Heart left ventricle (tissue), 16 donors: ENCODE data around the gene CACNA1E. TPM values are rescaled to one million over a fixed set of nuclear protein-coding genes. Genes with fewer than 3 reads are reported as not detected.

ENCODE experiments used
- ATAC-seq, 4 donors: fragments of 200-7000 bp; cut with Tn5 transposase; one replicate each; pipeline ENCODE4 v1.9.1; 2020 to 2022; ENCODE audit warnings: moderate library complexity in 4 of 4, mild to moderate bottlenecking in 3 of 4, moderate number of reproducible peaks in 1 of 4
- DNase-seq, 5 donors: peaks; one replicate each; pipeline ENCODE4 v3.0.0-alpha.2; 2020
- H3K27ac ChIP-seq, 12 donors: fragments of 200-600 bp; sonication (generic) in 4 of 12; one replicate each; pipeline versions ENCODE4 v1.5.0 to v1.8.0; 2016 to 2022; ENCODE audit warnings: mild to moderate bottlenecking in 2 of 12
- H3K27me3 ChIP-seq, 9 donors: fragments of 200-600 bp; sonication (generic) in 2 of 9; one replicate each; pipeline versions ENCODE4 v1.5.1 to v1.8.0; 2016 to 2022; ENCODE audit warnings: mild to moderate bottlenecking in 3 of 9
- H3K36me3 ChIP-seq, 9 donors: fragments of 200-600 bp; sonication (generic) in 2 of 9; one replicate each; pipeline versions ENCODE4 v1.5.0 to v1.8.0; 2018 to 2022; ENCODE audit warnings: mild to moderate bottlenecking in 2 of 9
- H3K4me1 ChIP-seq, 12 donors: fragments of 200-600 bp; sonication (generic) in 4 of 12; one replicate each; pipeline versions ENCODE4 v1.5.0 to v1.8.0; 2016 to 2022; ENCODE audit warnings: mild to moderate bottlenecking in 3 of 12
- H3K4me3 ChIP-seq, 12 donors: fragments of 200-600 bp; sonication (generic) in 4 of 12; one replicate each; pipeline versions ENCODE4 v1.5.0 to v1.8.0; 2017 to 2022; ENCODE audit warnings: mild to moderate bottlenecking in 9 of 12, moderate library complexity in 4 of 12
- H3K9me3 ChIP-seq, 12 donors: fragments of 200-600 bp; sonication (generic) in 4 of 12; one replicate each; pipeline versions ENCODE4 v1.5.0 to v1.8.0; 2016 to 2022; ENCODE audit warnings: mild to moderate bottlenecking in 1 of 12
- POLR2A ChIP-seq, 2 donors: fragments of 450-650 bp; IDR thresholded peaks; one replicate each; pipeline ENCODE4 v1.6.1; 2017; ENCODE audit warnings: antibody characterized with exemption in 2 of 2, mild to moderate bottlenecking in 2 of 2, moderate library complexity in 2 of 2
- WGBS, 4 donors: extraction: QIAGEN DNeasy Blood & Tissue Kit in 2 of 4; methylation state at CpG; one replicate each; pipeline versions ENCODE4 v1.1.5 to v1.1.7; 2013 to 2018; 5-methylcytosine and 5-hydroxymethylcytosine counted together
- intact Hi-C, 10 donors: fragments of 100-400 bp; cut with DNase I; formaldehyde crosslinking; loops; one replicate each; pipeline versions ENCODE4 v1.11.1 to v1.14.2; 2022
- polyA plus RNA-seq, 2 donors: library from polyadenylated mRNA; stranded (reverse); fragments of 200-250 nt; gene quantifications; one replicate each; pipeline ENCODE4 v1.2.3, GENCODE V29; 2013
- total RNA-seq, 9 donors: library from RNA; depleted of rRNA in 2 of 9; stranded (reverse); fragments of >200 nt in 2 of 9; fragmentation: NEBNext Ultra II Directional in 3 of 9; extraction: Animal tissue kit (Norgen Biotek cat#: 25700) in 3 of 9; gene quantifications; one replicate each; pipeline versions ENCODE4 v1.1.0 to v1.2.4, GENCODE V29; 2016 to 2023
- TF ChIP-seq, protein P1 (sequence below), 12 donors: fragments of 200-600 bp; sonication (generic) in 4 of 12; IDR thresholded peaks; one replicate each; pipeline versions ENCODE4 v1.5.0 to v1.8.0; 2018 to 2022; ENCODE audit warnings: antibody characterized with exemption in 12 of 12, mild to moderate bottlenecking in 5 of 12
- donor health status: ischemic (EF 13 %, LVEDD 7.1; RV severe dilation, severe dysfunction).
- donor health status: healthy with polysubstance abuse.
- donor health status: DM: no; HTN: yes; CAD: no.
- donor health status: DM: no; HTN: no; CAD: no.
- donor health status: ischemic (EF 25% LVEDD 6.9; RV normal size, moderate dysfunction).
- donor health status: ischemic (EF 25% LVEDD 5.7; RV mildly dilated, moderate dysfunction).
- donor health status: healthy.
- donor health status: DM: yes; HTN: yes; CAD: no.
- donor health status: ischemic (EF 35%, LVEDD 5.7; RV mildly dilated, moderate dysfunction).
- donor health status: nonischemic (EF 11% LVEDD 7.7; RV severe dilation, severe dysfunction).
- donor health status: DM: yes; HTN: yes; CAD: no.
- donor health status: PGD.
- donor health status: ischemic (EF 29% LVEDD 5.4; RV normal size, mild dysfunction).
- donor health status: nonischemic (EF 23%, LVEDD 6.1; RV moderate dilation, normal function).

Gene CACNA1E
- total and polyA plus RNA-seq, 11 donors, result 0.02 to 1.9 (median 0.10) TPM

DNA sequence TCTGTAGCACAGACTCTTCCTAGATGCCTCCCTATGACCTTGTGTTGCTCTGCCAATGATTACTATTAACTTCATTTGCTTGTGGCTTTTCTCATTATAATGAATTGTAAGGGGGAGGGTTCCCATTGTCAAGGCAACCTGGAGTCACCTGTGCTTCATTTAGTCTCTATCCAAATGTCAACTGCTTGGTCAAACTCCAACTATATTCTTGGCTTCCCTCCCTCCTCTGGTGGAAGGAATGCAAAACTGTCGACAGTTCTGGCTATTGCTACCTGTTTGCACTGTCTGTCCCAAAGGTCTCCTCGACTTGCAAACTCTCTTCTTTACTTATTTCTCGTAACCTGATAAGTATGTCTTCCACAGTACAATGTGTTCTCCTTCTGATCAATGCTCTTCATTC is 100.3 kb downstream of the CACNA1E start:
- peaks cover 0 to 15% (median 0%) of the 10 kb centered on the region in 9 donors for H3K27me3 ChIP-seq
- no peaks in the 10 kb centered on the region for H3K4me1 ChIP-seq
- H3K4me3 ChIP-seq, result no peak overlapping the region
- DNase-seq (no peak), ATAC-seq (no peak)
- intact Hi-C loops, result no loop called here
- 33 to 41% (median 38%) methylated on average over 3 of the region's 3 CpGs for WGBS, 4 donors
- no peaks in the 10 kb centered on the region for H3K36me3 ChIP-seq
- H3K9me3 ChIP-seq, result no peaks in the 10 kb centered on the region
- no peak overlapping the region for H3K27ac ChIP-seq
- TF ChIP-seq, protein P1, sequence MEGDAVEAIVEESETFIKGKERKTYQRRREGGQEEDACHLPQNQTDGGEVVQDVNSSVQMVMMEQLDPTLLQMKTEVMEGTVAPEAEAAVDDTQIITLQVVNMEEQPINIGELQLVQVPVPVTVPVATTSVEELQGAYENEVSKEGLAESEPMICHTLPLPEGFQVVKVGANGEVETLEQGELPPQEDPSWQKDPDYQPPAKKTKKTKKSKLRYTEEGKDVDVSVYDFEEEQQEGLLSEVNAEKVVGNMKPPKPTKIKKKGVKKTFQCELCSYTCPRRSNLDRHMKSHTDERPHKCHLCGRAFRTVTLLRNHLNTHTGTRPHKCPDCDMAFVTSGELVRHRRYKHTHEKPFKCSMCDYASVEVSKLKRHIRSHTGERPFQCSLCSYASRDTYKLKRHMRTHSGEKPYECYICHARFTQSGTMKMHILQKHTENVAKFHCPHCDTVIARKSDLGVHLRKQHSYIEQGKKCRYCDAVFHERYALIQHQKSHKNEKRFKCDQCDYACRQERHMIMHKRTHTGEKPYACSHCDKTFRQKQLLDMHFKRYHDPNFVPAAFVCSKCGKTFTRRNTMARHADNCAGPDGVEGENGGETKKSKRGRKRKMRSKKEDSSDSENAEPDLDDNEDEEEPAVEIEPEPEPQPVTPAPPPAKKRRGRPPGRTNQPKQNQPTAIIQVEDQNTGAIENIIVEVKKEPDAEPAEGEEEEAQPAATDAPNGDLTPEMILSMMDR (IDR thresholded peaks at IDR 0.05), result peak in 9 of 12 donors; percentile 6 to 32 (median 15)
- no peak for TF ChIP-seq POLR2A (IDR thresholded peaks at IDR 0.05)

DNA sequence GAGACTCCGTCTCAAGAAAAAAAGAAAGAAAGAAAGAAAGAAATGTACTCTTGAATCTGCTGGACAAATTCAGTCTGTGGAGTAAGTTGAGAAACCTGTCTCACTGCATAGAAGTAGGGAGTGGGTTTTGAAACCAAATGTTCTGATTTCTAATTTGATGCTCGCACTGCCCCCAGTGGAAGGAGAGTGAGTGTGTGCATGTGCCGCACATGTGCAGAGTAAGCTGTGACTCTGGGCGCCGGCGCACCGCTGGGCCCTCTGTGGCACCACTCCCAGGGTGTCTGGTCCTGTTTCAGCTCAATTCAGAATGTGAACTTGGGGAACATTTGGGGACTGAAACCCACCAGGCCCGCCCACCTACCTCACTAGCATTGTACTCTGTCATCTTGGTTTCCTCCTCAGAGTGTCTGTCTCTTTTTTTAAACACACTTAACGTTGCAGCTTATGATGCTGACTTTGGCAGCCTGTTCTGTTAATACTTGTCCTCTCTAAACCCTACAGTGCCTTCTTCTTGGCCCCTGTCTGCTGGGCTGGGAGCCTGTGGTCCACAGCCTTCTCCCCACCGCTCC is 104.6 kb downstream of the CACNA1E start:
- ATAC-seq, result no peak
- WGBS, 4 donors, result 75 to 84% (median 78%) methylated on average over 10 of the region's 10 CpGs
- DNase-seq, result no peak
- H3K36me3 ChIP-seq, result no peaks in the 10 kb centered on the region
- H3K27me3 ChIP-seq, result peaks cover 0 to 28% (median 0%) of the 10 kb centered on the region in 9 donors
- no peaks in the 10 kb centered on the region for H3K9me3 ChIP-seq
- intact Hi-C loops, result no loop called here
- no peaks in the 10 kb centered on the region for H3K4me1 ChIP-seq
- no peak overlapping the region for H3K27ac ChIP-seq
- H3K4me3 ChIP-seq, result no peak overlapping the region
- no peak for TF ChIP-seq POLR2A (IDR thresholded peaks at IDR 0.05)
- TF ChIP-seq, protein P1 (IDR thresholded peaks at IDR 0.05), result no peak

DNA sequence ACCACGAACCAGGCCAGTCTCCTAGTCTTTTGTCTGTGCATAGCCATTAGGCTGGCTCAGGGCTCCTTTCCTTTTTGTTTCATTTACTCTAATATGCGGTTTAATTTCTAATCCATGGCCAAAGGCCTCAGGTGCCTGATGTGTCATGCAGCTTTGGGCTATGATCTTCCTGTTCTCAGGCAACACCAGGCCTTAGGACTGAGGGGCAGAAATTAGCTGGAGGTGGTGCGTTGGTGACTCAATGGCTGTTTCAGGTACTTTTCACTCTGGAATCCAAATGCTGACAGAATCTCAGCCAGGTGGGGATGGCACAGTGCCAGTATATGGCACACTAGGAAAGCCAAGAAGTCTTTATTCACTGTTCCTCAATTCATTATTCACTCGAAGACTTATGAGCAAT is 105.3 kb downstream of the CACNA1E start:
- DNase-seq, result no peak
- H3K4me3 ChIP-seq, result no peak overlapping the region
- intact Hi-C loops, result no loop called here
- no peaks in the 10 kb centered on the region for H3K4me1 ChIP-seq
- H3K36me3 ChIP-seq, result no peaks in the 10 kb centered on the region
- TF ChIP-seq, protein P1 (IDR thresholded peaks at IDR 0.05), result no peak
- no peak for TF ChIP-seq POLR2A (IDR thresholded peaks at IDR 0.05)
- H3K9me3 ChIP-seq, result no peaks in the 10 kb centered on the region
- peaks cover 0 to 33% (median 0%) of the 10 kb centered on the region in 9 donors for H3K27me3 ChIP-seq
- no peak for ATAC-seq
- H3K27ac ChIP-seq, result no peak overlapping the region
- WGBS, 4 donors, result 82 to 86% (median 86%) methylated on average over 4 of the region's 4 CpGs

DNA sequence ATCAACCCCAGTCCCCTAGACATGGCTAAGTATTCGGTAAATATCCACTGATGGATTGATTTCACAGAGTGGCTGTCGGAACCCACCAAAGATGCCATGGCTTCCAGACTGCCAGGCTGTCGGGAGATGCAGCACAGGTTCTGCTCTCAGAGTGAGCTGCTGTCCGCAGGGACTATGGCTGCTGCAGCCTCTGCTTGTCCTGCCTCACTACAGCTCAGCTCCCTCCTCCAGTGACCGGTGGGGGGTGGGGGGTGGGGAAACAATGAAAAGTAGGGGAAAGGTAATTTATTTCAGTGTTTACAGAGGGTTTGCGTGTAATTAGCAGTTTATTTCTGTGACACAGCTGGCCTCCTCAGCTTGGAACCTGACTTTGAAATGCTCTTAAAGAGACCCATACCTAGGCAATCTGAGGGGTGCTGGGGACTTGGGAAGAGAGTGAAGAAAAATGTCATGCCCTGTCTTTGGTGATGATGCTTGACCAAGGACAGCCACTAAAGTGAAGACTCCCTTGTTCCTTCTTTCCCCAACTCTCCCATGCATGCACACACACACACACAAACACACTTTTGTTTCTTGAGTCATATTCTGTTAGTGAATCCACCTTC is 109.0 kb downstream of the CACNA1E start:
- DNase-seq, result no peak
- Histone ChIP-seq H3K27me3 (peaks cover 0 to 29% (median 0%) of the 10 kb centered on the region in 9 donors), H3K9me3 (no peaks in the 10 kb centered on the region), H3K36me3 (no peaks in the 10 kb centered on the region), H3K27ac (no peak overlapping the region), H3K4me3 (no peak overlapping the region), H3K4me1 (no peaks in the 10 kb centered on the region)
- no peak for ATAC-seq
- intact Hi-C loops, result no loop called here
- 27 to 41% (median 29%) methylated on average over 6 of the region's 6 CpGs for WGBS, 4 donors
- TF ChIP-seq POLR2A (IDR thresholded peaks at IDR 0.05), result no peak
- TF ChIP-seq, protein P1 (IDR thresholded peaks at IDR 0.05), result no peak
